HG03064 (cell line): ENCODE data around the gene RPUSD3.
A peak's percentile ranks its signal among the peaks of the same experiment; 100 is the strongest.

Source experiments
- ATAC-seq: cut with Tn5 transposase; IDR thresholded peaks from one replicate; pipeline ENCODE4 v1.9.1; 2021; ENCODE audit warnings: low read depth; ENCODE audit not compliant: unreplicated experiment

The RPUSD3 gene

DNA sequence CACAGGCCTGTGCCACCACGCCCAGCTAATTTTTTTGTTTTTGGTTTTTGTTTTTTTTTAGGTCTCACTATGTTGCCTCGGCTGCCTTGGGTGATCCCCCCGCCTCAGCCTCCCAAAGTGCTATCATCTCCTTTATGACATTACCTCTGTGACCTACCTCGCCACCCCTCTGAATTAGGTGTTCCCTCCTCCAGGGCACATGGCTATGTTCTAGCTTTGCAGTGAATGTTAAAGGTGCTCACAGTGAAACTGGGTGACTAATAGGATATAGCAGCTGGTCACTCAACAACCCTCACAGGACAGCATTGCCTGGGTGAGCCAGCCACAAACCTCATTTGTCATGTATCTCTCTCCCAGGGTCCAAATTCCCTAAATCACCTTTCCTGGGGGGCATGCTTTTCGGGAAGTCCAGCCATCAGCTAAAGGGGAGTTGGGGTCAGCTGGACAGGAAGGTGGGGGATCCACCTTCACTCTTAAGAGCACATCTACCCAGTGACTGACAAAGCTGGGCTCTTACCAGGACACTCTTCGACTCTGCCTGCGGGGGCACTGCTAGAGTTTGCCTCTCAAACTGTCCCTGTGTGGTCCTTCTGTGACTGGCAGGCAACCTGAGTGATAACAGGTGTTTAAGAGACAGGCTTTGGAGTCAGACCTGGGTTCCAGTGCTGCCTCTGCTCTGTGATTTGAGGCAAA is 35.3 kb downstream of the RPUSD3 start:
- no peak for ATAC-seq

DNA sequence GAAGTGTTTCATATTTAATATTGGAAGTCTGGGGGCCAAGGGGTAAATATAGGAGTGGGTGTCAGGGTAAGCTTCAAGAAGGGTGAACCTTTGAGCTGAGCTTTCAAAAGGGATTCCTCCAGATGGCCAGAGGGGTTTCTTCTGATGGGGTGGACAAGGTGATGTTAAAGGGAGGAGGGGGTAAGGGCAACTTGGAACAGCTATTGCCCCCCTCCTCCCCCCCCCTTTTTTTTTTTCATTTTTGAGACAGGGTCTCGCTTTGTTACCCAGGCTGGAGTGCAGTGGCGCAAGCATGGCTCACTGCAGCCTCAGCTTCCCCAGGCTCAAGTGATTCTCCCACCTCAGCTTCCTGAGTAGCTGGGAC is 35.8 kb downstream of the RPUSD3 start:
- ATAC-seq: no peak

DNA sequence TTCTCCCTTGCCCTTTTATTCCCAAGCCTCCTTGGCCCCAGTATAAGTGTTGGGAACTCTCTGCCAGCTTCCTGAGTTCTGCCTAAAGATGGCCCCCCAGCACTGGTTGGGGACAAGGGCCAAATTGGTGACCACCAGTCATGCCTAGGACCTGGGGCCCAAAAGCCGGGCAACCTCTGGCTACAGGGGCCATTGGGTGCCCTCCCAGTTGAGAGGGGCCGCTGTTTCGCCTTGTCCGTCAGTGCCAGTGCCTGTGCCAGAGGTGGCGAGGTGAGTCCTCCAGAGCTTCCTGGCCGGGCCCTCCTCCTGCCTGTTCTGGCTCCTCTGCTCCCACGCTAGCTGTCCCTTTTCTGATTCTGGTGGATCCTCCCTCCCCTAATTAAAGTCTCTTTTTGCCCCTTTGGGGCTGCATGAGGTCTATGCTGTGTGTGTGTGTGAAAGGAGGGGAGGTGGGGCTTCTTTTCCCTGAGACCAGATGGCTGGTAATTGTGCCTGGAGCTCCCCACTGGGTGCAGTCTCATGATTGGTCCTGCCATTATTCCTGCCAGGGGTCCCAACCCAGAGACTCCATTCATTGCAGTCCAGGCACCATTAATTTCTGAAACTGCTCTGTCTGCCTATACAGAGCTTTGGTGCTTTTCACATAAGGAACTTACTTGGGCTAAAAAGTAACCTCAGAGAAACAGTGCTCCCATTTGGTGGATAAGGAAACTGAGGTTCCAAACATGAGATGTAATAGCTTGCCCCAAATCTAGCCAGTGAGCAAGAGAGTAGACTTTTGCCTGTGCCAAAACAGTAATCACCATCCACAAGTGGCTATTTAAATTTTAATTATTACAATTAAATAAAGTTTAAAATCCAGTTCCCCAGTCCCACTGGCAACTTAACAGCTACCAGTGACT is 36.9 kb downstream of the RPUSD3 start:
- ATAC-seq: no peak

DNA sequence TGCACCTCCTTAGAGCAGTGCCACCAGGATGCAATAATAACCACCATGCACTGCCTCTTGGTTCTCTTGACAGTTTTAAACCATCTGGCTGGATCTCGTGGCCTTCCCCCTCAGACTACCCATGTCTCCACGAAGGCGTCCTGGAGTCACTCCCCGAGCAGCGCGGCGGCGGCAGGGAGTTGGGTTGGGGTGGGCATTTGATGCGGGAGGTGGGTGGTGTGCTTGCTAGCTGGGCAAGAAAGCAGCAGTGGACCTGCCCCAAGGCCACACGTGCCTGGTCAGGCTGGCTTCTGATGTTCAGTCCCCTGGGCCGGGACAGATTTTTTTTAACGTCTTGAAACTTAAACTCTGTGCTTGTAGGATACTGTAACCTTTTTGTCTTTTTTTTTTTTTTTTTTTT is 37.7 kb downstream of the RPUSD3 start:
- ATAC-seq: no peak

DNA sequence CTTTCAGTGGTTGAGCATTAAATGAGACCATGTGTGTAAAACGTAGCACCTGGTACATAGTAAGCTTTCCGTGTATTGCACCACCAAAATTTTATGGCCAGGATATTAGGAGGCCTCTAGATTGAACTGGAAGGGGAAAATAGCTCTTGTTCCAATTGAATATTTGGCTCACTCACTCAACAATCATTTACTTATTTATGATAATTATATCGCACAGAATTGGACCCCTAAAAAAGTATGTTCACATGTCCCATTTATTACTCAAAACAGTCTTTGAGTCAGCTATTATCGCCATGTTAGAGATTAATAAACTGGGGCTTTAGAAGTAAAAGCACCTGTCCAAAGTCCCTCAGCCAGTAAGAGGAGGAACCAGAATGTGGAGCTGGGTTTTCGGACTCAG is 38.8 kb downstream of the RPUSD3 start:
- no peak for ATAC-seq

DNA sequence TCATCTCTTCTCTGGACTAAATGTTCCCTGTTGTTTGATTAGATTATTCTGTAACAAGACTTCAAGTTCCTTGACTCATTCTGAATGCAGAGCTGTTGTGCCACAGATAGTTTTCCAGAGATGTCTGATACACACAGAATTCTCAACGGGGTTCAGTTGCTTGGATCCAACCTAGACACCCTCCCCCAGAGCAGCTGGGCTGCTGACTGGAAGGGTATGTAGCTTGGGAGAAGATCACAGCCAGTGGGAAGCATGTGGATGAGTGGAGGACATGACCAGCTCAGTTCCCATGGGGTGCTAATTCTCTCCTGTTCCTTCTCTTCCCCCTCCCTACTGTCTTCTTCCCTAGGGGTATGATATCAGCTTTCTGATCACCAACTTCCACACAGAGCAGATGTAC is 40.3 kb downstream of the RPUSD3 start:
- ATAC-seq: no peak

DNA sequence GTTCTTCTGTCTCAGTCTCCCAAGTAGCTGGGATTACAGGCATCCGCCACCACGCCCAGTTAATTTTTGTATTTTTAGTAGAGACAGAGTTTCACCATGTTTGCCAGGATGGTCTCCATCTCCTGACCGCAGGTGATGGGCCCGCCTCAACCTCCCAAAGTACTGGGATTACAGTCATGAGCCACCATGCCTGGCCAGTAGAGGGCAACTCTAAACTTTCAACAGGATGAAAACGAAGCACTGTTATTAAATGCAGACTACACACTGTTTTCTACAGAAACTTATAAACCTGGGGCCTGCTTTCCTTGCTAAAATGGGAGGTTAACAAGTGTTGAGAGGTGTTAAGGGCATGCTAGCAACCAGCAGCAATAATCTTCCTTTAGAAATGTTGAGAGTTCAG is 43.3 kb downstream of the RPUSD3 start:
- no peak for ATAC-seq

DNA sequence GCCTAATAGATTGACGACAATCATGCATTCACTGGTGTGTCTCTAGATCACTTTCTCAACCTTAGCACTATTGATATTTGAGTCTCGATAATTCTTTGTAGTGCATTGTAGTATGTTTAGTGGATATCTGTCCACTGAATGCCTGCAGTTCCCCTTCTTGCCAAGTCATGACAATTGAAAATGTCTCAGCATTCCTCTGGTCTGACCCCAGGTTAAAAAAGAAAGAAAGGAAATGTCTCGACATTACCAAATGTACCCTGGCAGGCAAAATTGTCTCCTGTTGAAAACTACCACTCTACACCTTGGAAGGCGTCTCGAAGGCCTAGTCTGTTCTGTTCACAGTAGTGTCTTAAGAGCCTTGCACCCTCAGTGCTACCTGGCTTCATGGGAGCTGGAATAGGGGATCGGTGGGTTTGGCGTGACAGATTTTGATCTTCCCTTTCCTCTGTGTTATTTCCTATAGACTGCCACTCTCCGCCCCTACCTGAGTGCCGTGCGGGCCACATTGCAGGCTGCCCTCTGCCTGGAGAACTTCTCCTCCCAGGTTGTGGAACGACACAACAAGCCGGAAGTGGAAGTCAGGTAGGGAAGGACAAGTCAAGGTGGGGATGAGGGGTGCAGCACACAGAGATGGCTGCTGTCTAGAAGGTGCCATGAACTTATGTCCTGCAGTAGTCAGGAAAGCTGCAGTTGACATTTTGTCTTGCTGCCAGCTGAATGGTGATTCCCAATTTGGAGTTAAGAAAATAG is 46.4 kb downstream of the RPUSD3 start:
- no peak for ATAC-seq

DNA sequence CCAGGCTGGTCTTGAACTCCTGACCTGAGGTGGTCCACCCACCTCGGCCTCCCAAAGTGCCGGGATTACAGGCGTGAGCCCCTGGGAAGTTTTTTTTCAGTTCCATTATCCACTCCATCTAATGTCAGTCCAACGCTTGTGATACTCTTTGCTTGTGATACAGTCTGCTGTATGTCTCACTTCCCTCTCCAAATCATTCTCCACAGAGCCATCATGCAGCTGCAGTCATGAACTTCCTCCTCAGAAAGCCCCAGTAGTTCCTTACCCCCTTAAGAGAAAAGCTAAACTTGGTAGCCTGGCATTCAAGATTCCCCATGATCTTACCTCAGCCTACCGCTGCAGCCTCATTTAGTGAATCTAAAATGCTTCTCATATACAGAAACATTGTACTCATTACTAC is 48.6 kb downstream of the RPUSD3 start:
- ATAC-seq: no peak

DNA sequence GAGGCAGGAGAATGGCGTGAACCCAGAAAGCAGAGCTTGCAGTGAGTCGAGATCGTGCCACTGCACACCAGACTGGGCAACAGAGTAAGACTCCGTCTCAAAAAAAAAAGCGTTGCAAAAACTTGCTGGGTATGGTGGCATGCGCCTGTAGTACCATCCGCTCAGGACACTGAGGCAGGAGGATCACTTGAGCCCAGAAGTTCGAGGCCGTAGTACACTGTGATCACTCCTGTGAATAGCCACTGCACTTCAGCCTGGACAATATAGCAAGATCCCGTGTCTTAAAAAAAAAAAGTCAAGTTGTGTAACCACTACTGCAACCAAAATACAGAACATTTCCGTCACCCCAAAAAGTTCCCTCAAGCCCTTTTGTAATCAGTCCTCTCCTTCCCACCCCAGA is 49.4 kb downstream of the RPUSD3 start:
- ATAC-seq: no peak

DNA sequence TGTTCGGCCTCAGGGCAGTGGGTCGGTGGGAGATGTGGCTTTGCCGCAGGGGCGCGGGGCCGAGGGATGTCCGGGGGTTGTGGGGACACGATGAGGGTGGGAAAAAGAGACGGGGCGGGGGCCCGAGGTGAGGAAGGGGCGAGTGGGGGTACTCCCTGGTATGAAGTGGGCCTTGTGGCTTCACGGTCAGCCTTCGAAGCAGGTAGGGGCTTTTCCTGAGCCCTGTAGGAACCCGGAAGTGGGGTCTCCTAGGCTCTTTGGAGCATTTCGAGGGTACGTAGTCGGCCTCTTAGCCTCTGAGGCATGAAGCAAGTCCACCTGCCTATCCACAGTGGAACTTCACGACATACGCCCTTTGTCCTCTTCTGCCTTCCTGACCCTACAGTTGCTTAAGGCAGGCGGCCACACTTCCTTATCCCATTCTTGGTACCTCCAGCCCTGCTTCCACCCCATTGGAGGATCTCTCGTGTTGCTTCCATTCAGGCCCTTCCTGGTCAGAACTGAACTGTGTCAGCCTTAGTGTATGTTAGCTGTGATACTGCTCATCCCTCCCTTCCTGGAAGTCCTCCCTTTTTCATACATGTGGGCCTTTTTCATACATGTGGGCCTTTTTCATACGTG is 50.5 kb downstream of the RPUSD3 start:
- ATAC-seq: peak; percentile 12

DNA sequence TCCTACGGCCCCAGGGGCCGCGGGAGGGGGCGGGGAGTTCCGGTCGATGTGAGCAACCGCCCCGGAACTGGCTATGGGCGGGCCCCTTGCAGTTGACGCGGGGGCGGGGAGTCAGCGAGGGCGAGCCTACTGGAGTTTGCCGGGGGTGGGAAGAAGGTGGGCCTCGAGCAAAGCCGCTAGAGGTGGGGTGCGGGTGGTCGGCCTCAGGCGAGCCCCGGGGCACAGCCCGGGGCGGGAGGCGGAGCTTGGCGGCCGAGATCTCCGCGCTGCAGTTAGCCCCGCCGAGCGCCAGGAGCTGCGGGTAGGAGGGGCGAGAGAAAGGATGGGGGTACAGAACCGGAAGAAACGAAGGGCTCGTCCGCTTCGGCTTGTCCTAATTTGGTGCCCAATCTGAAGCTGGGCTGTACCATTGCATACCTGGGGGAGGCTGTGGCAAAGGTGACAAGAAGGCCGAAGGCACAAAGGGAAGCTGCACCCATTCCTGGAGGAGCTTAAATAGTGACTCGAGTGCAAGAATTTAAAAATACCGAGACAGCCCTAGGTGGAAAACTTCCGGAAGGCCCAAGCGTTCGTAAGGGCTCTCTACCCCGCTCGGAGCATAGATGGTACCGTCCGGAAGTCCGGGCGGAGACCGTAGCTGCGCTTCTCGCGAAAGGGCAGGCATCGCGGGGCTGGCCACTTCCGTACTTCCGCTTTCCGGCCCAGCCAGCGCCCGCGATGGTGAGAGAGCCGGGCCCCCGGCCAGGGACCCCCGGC is 51.2 kb downstream of the RPUSD3 start, which contains the start of the genes ARPC4 and TADA3:
Gene ARPC4 (plus strand): TSS at position 678 of the 756 bp plus-strand sequence. CDS start 40 bp downstream, at position 718.
Gene TADA3 (minus strand): TSS at position 69 of the 756 bp plus-strand sequence. CDS start 1,007 bp downstream, outside the sequence.
- ATAC-seq: peak; percentile 80

DNA sequence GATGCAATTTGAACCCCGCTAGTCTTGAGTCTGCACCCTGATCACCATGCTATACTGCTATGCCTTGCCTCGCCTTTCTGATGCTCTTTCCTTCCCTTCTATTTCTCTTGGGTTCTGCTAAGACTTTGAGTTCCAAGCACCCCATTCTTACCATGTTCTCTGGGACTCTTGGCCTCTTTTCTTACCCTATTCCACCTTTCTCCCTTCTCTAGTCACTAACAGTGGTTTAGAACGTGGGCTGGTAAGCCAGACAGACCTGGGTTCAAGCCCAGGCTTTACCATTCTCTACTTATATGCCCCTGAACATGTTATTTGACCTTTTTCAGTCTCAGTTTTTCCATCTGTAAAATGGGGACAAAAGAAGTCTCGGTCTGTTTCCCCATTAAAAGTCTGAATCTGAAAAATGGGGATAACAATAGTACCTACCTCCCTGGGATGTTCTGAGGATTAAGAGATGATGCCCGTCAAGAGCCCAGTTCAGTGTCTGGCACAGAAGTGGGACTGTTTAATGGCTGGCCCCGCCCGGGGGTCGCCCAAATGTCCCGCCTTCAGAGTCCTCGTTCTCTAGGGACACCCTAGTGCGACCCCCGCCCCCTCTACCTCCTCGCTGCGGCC is 51.9 kb downstream of the RPUSD3 start:
- no peak for ATAC-seq

DNA sequence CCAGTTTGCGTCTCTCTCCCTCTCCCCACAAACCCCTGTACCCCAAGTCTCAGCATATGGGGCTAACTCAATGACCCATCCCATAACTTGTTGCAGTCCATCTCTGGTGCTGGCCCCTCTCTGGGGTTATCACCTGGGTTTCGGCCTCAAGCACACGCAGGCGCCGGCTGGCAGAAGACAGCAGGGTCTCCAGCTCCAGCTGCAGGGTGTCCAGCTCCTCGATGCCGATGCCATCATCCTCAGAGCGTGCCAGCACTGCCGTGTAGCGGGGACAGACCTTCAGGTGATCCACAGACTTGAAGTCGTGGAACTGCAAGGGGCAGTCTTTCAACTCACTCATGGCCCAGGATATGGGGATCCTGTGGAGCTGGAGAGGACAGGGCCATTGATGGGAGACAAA is 52.7 kb downstream of the RPUSD3 start:
- ATAC-seq: no peak
